ENCODE results near the gene BSN.

Gene BSN

GRCh38 chr3:49620728-49621127, 66.5 kb downstream of the BSN start (continued):
- TF ChIP-seq PRDM10 (tag by site-specific recombination; IDR thresholded peaks at IDR 0.05), result no peak
- TF ChIP-seq ZNF148 (tag by site-specific recombination; IDR thresholded peaks at IDR 0.05; ENCODE audit: borderline replicate concordance), result no peak

GRCh38 chr3:49623071-49623470, 68.8 kb downstream of the BSN start:
- TF ChIP-seq ZNF776 (tag by site-specific recombination; IDR thresholded peaks at IDR 0.05; ENCODE audit: borderline replicate concordance), result no peak
- TF ChIP-seq ZNF26 (tag by site-specific recombination; IDR thresholded peaks at IDR 0.05), result no peak
- no peak for TF ChIP-seq MEIS1 (CRISPR knock-in tag; IDR thresholded peaks at IDR 0.05; ENCODE audit: borderline replicate concordance)
- TF ChIP-seq TCF7L2 (IDR thresholded peaks at IDR 0.05; ENCODE audit: borderline replicate concordance, low read depth, low read length), result no peak
- no peak for TF ChIP-seq ZNF155 (tag by site-specific recombination; IDR thresholded peaks at IDR 0.05)
- TF ChIP-seq ZNF133 (tag by site-specific recombination; IDR thresholded peaks at IDR 0.05), result no peak
- no peak for TF ChIP-seq AEBP2 (tag by site-specific recombination; IDR thresholded peaks at IDR 0.05; ENCODE audit: borderline replicate concordance)
- TF ChIP-seq ZNF768 (tag by site-specific recombination; IDR thresholded peaks at IDR 0.05), result no peak
- no peak for TF ChIP-seq ZBTB6 (tag by site-specific recombination; IDR thresholded peaks at IDR 0.05)
- TF ChIP-seq ZNF2 (tag by site-specific recombination; IDR thresholded peaks at IDR 0.05), result no peak
- no peak for TF ChIP-seq ZNF514 (tag by site-specific recombination; IDR thresholded peaks at IDR 0.05)
- no peak for TF ChIP-seq ZNF157 (tag by site-specific recombination; IDR thresholded peaks at IDR 0.05)
- no peak for TF ChIP-seq ZNF138 (tag by site-specific recombination; IDR thresholded peaks at IDR 0.05; ENCODE audit: borderline replicate concordance)
- no peak for TF ChIP-seq ZNF555 (tag by site-specific recombination; conservative IDR thresholded peaks at IDR 0.05)
- CTCF ChIA-PET, result interaction anchor here (0.7 kb wide), 1 partner anchor 15 kb away, joined by 3 read pairs; no protein-coding TSS in a partner anchor
- POLR2A ChIA-PET, result no interaction called here
- H3K27ac ChIP-seq (ENCODE audit: extremely low read depth, low read depth, low read length), result no peak overlapping the region
- no peaks in the 10 kb centered on the region for H3K4me1 ChIP-seq (ENCODE audit: control insufficient read depth, insufficient read depth, low read length)
- no peaks in the 10 kb centered on the region for H3K9me3 ChIP-seq (ENCODE audit: control insufficient read depth, insufficient read depth, low read depth, low read length)
- H3K36me3 ChIP-seq (ENCODE audit: control insufficient read depth in 2 of 2, insufficient read depth in 1 of 2, low read length in 2 of 2), result peaks cover 0 to 9% of the 10 kb centered on the region in 2 experiments; a peak in 1 of 3 replicates
- no peak overlapping the region for H3K4me3 ChIP-seq (ENCODE audit: low read depth, low read length)
